DOHH2 (cell line): Measurements from ENCODE around the gene EDAR.

Experiments
- CTCF ChIP-seq: fragments of 200-600 bp; sonication (generic); IDR thresholded peaks from one replicate; pipeline ENCODE4 v1.5.1; 2014; ENCODE audit warnings: antibody characterized with exemption, mild to moderate bottlenecking, low read depth, low read length; ENCODE audit not compliant: poor library complexity, severe bottlenecking
- EZH2phosphoT487 ChIP-seq: fragments of 200-600 bp; sonication (generic); IDR thresholded peaks from 2 replicates; pipeline ENCODE4 v1.6.1; 2017; ENCODE audit warnings: borderline replicate concordance, mild to moderate bottlenecking, antibody characterized with exemption, low read length, moderate library complexity, mixed read lengths

GRCh38 chr2:108917526-108917925 is 71.5 kb downstream of the EDAR start:
- no peak for TF ChIP-seq CTCF
- no peak for TF ChIP-seq EZH2phosphoT487
